WTC11 (cell line): ENCODE results near the gene CSNK1G3. TPM values are rescaled to one million over a fixed set of nuclear protein-coding genes. Genes with fewer than 3 reads are reported as not detected.

Experiments used
- ATAC-seq: fragments of 200-7000 bp; cut with Tn5 transposase; 2 replicates; pipeline ENCODE4 v1.10.0; 2021; ENCODE audit warnings: mild to moderate bottlenecking, moderate library complexity
- CTCF ChIA-PET: fragments of 300-600 bp; sonication (Branson Sonifier 250); formaldehyde crosslinking; loops from one replicate; lab custom pipeline; 2021; ENCODE audit warnings: antibody characterized with exemption; lab: Charles Lee
- POLR2A ChIA-PET: fragments of 350-600 bp; sonication (Branson Sonifier 250); formaldehyde crosslinking; loops from one replicate; lab custom pipeline; 2021; ENCODE audit warnings: antibody characterized with exemption; lab: Charles Lee
- DNase-seq: peaks from one replicate; pipeline ENCODE4 v3.0.0; 2021; ENCODE audit warnings: low spot score
- H3K27ac Mint-ChIP-seq: 2 replicates; pipeline ENCODE4 v1.8.0; 2021; ENCODE audit warnings: mixed read lengths
- H3K27me3 Mint-ChIP-seq: 2 replicates; pipeline ENCODE4 v1.8.0; 2021; ENCODE audit warnings: low read depth, mild to moderate bottlenecking, moderate library complexity, mixed read lengths
- H3K36me3 Mint-ChIP-seq: 2 replicates; pipeline ENCODE4 v1.8.0; 2021; ENCODE audit warnings: mixed read lengths
- H3K4me1 Mint-ChIP-seq: 2 replicates; pipeline ENCODE4 v1.8.0; 2022; ENCODE audit warnings: mixed read lengths
- H3K4me3 Mint-ChIP-seq: 2 replicates; pipeline ENCODE4 v1.8.0; 2021; ENCODE audit warnings: mild to moderate bottlenecking, moderate library complexity, mixed read lengths
- H3K9me3 Mint-ChIP-seq: 2 replicates; pipeline ENCODE4 v1.8.0; 2021; ENCODE audit warnings: mixed read lengths
- AR ChIP-seq: fragments of 250-450 bp; sonication (Bioruptor Pico); IDR thresholded peaks from 2 replicates; pipeline ENCODE4 v1.9.0; 2021; ENCODE audit warnings: mild to moderate bottlenecking
- ATF1 ChIP-seq: sonication (generic); formaldehyde crosslinking; IDR thresholded peaks from 2 replicates; pipeline ENCODE4 v1.8.1; 2023; ENCODE audit warnings: mild to moderate bottlenecking, moderate library complexity, missing genetic modification reagents
- CTCF ChIP-seq: fragments of 200-600 bp; IDR thresholded peaks from 2 replicates; pipeline ENCODE4 v1.8.0; 2022; ENCODE audit warnings: antibody characterized with exemption
- EMX1 ChIP-seq: fragments of 250-450 bp; sonication (Bioruptor Pico); IDR thresholded peaks from 2 replicates; pipeline ENCODE4 v1.8.0; 2021; ENCODE audit warnings: mild to moderate bottlenecking
- ESRRA ChIP-seq: sonication (generic); formaldehyde crosslinking; IDR thresholded peaks from 2 replicates; pipeline ENCODE4 v1.8.1; 2022; ENCODE audit warnings: mild to moderate bottlenecking, missing genetic modification reagents, borderline replicate concordance
- FOXJ3 ChIP-seq: sonication (generic); formaldehyde crosslinking; IDR thresholded peaks from 2 replicates; pipeline ENCODE4 v1.9.0; 2021; ENCODE audit warnings: missing genetic modification reagents, mild to moderate bottlenecking, borderline replicate concordance
- GRHL2 ChIP-seq: fragments of 250-450 bp; sonication (Bioruptor Pico); IDR thresholded peaks from 2 replicates; pipeline ENCODE4 v1.8.0; 2022; ENCODE audit warnings: mild to moderate bottlenecking, moderate library complexity; ENCODE audit not compliant: insufficient replicate concordance, severe bottlenecking
- HMGA2 ChIP-seq: fragments of 250-450 bp; sonication (Bioruptor Pico); IDR thresholded peaks from 2 replicates; pipeline ENCODE4 v1.4.0; 2021; ENCODE audit warnings: mild to moderate bottlenecking, moderate library complexity
- HMGXB4 ChIP-seq: sonication (generic); formaldehyde crosslinking; IDR thresholded peaks from 2 replicates; pipeline ENCODE4 v1.8.1; 2023; ENCODE audit warnings: mild to moderate bottlenecking, moderate library complexity, missing genetic modification reagents
- MYBL2 ChIP-seq: sonication (generic); formaldehyde crosslinking; IDR thresholded peaks from 2 replicates; pipeline ENCODE4 v1.8.1; 2023; ENCODE audit warnings: mild to moderate bottlenecking, moderate library complexity, missing genetic modification reagents
- RELA ChIP-seq: sonication (generic); formaldehyde crosslinking; IDR thresholded peaks from 2 replicates; pipeline ENCODE4 v1.8.1; 2022; ENCODE audit warnings: missing genetic modification reagents, mild to moderate bottlenecking, borderline replicate concordance
- TCF7 ChIP-seq: sonication (generic); formaldehyde crosslinking; IDR thresholded peaks from 2 replicates; pipeline ENCODE4 v1.8.0; 2022; ENCODE audit warnings: mild to moderate bottlenecking, low read depth, missing genetic modification reagents, moderate library complexity
- TEAD1 ChIP-seq: sonication (generic); formaldehyde crosslinking; IDR thresholded peaks from 2 replicates; pipeline ENCODE4 v1.8.0; 2022; ENCODE audit warnings: mild to moderate bottlenecking, missing genetic modification reagents
- TP53 ChIP-seq: sonication (generic); formaldehyde crosslinking; IDR thresholded peaks from 2 replicates; pipeline ENCODE4 v1.8.1; 2023; ENCODE audit warnings: mild to moderate bottlenecking, missing genetic modification reagents
- ZMAT4 ChIP-seq: fragments of 250-450 bp; sonication (Bioruptor Pico); IDR thresholded peaks from 2 replicates; pipeline ENCODE4 v1.9.0; 2021; ENCODE audit warnings: mild to moderate bottlenecking
- ZNF138 ChIP-seq: sonication (generic); formaldehyde crosslinking; conservative IDR thresholded peaks from 2 replicates; pipeline ENCODE4 v1.8.1; 2022; ENCODE audit warnings: mild to moderate bottlenecking, moderate library complexity, missing genetic modification reagents
- ZNF396 ChIP-seq: fragments of 250-450 bp; sonication (Bioruptor Pico); IDR thresholded peaks from 2 replicates; pipeline ENCODE4 v1.8.0; 2021; ENCODE audit warnings: mild to moderate bottlenecking, moderate library complexity, borderline replicate concordance
- total RNA-seq: library from RNA; stranded (reverse); gene quantifications from 3 replicates; pipeline ENCODE4 v1.2.3, GENCODE V29; 2021
- TF ChIP-seq, protein P1 (sequence below): fragments of 250-450 bp; sonication (Bioruptor Pico); IDR thresholded peaks from 2 replicates; pipeline ENCODE4 v2.1.2; 2022; ENCODE audit warnings: mild to moderate bottlenecking, moderate library complexity
- TF ChIP-seq, protein P2 (sequence below): sonication (generic); formaldehyde crosslinking; IDR thresholded peaks from 2 replicates; pipeline ENCODE4 v1.8.1; 2023; ENCODE audit warnings: mild to moderate bottlenecking, missing genetic modification reagents
- TF ChIP-seq, protein P3 (sequence below): sonication (generic); formaldehyde crosslinking; IDR thresholded peaks from 2 replicates; pipeline ENCODE4 v1.8.0; 2023; ENCODE audit warnings: missing genetic modification reagents, mild to moderate bottlenecking, borderline replicate concordance

CSNK1G3 gene
- total RNA-seq, 1 experiment from 2014 or later: 51.2 TPM

GRCh38 chr5:123659495-123659894 lies 147.5 kb downstream of the CSNK1G3 start:
- Mint-ChIP-seq H3K4me3 (no peak overlapping the region), H3K9me3 (peaks cover 31% of the 10 kb centered on the region), H3K4me1 (no peaks in the 10 kb centered on the region), H3K27me3 (no peaks in the 10 kb centered on the region), H3K27ac (no peak overlapping the region), H3K36me3 (peaks cover 8% of the 10 kb centered on the region)
- POLR2A ChIA-PET: no interaction called here
- TF ChIP-seq, protein P1, sequence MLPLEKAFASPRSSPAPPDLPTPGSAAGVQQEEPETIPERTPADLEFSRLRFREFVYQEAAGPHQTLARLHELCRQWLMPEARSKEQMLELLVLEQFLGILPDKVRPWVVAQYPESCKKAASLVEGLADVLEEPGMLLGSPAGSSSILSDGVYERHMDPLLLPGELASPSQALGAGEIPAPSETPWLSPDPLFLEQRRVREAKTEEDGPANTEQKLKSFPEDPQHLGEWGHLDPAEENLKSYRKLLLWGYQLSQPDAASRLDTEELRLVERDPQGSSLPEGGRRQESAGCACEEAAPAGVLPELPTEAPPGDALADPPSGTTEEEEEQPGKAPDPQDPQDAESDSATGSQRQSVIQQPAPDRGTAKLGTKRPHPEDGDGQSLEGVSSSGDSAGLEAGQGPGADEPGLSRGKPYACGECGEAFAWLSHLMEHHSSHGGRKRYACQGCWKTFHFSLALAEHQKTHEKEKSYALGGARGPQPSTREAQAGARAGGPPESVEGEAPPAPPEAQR (CRISPR knock-in tag): no peak
- TF ChIP-seq EMX1: no peak
- TF ChIP-seq ATF1 (CRISPR knock-in tag): no peak
- no peak for TF ChIP-seq MYBL2 (CRISPR knock-in tag)
- TF ChIP-seq, protein P2, sequence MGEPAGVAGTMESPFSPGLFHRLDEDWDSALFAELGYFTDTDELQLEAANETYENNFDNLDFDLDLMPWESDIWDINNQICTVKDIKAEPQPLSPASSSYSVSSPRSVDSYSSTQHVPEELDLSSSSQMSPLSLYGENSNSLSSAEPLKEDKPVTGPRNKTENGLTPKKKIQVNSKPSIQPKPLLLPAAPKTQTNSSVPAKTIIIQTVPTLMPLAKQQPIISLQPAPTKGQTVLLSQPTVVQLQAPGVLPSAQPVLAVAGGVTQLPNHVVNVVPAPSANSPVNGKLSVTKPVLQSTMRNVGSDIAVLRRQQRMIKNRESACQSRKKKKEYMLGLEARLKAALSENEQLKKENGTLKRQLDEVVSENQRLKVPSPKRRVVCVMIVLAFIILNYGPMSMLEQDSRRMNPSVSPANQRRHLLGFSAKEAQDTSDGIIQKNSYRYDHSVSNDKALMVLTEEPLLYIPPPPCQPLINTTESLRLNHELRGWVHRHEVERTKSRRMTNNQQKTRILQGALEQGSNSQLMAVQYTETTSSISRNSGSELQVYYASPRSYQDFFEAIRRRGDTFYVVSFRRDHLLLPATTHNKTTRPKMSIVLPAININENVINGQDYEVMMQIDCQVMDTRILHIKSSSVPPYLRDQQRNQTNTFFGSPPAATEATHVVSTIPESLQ (CRISPR knock-in tag): no peak
- TF ChIP-seq FOXJ3: no peak
- no peak for TF ChIP-seq ESRRA (CRISPR knock-in tag)
- no peak for TF ChIP-seq RELA (CRISPR knock-in tag)
- no peak for TF ChIP-seq TP53 (CRISPR knock-in tag)
- no peak for TF ChIP-seq TEAD1
- TF ChIP-seq GRHL2 (CRISPR knock-in tag): no peak
- TF ChIP-seq ZNF138 (CRISPR knock-in tag): no peak
- no peak for TF ChIP-seq AR (CRISPR knock-in tag)
- TF ChIP-seq HMGA2 (CRISPR knock-in tag): no peak
- no peak for TF ChIP-seq HMGXB4 (CRISPR knock-in tag)
- DNase-seq: no peak
- CTCF ChIA-PET: no interaction called here
- no peak for ATAC-seq

- Mint-ChIP-seq H3K9me3 (peaks cover 32% of the 10 kb centered on the region), H3K27ac (no peak overlapping the region), H3K36me3 (peaks cover 21% of the 10 kb centered on the region), H3K4me3 (no peak overlapping the region), H3K4me1 (no peaks in the 10 kb centered on the region), H3K27me3 (no peaks in the 10 kb centered on the region)
- POLR2A ChIA-PET: no interaction called here
- DNase-seq (no peak), ATAC-seq (no peak)
- CTCF ChIA-PET: no interaction called here
- TF ChIP-seq ZMAT4 (CRISPR knock-in tag) (no peak), CTCF (no peak), TCF7 (no peak), ZNF396 (CRISPR knock-in tag) (no peak)
- TF ChIP-seq, protein P3, sequence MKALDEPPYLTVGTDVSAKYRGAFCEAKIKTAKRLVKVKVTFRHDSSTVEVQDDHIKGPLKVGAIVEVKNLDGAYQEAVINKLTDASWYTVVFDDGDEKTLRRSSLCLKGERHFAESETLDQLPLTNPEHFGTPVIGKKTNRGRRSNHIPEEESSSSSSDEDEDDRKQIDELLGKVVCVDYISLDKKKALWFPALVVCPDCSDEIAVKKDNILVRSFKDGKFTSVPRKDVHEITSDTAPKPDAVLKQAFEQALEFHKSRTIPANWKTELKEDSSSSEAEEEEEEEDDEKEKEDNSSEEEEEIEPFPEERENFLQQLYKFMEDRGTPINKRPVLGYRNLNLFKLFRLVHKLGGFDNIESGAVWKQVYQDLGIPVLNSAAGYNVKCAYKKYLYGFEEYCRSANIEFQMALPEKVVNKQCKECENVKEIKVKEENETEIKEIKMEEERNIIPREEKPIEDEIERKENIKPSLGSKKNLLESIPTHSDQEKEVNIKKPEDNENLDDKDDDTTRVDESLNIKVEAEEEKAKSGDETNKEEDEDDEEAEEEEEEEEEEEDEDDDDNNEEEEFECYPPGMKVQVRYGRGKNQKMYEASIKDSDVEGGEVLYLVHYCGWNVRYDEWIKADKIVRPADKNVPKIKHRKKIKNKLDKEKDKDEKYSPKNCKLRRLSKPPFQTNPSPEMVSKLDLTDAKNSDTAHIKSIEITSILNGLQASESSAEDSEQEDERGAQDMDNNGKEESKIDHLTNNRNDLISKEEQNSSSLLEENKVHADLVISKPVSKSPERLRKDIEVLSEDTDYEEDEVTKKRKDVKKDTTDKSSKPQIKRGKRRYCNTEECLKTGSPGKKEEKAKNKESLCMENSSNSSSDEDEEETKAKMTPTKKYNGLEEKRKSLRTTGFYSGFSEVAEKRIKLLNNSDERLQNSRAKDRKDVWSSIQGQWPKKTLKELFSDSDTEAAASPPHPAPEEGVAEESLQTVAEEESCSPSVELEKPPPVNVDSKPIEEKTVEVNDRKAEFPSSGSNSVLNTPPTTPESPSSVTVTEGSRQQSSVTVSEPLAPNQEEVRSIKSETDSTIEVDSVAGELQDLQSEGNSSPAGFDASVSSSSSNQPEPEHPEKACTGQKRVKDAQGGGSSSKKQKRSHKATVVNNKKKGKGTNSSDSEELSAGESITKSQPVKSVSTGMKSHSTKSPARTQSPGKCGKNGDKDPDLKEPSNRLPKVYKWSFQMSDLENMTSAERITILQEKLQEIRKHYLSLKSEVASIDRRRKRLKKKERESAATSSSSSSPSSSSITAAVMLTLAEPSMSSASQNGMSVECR (CRISPR knock-in tag): no peak
Measured at GRCh38 chr5:123664961-123665360, 153.0 kb downstream of the CSNK1G3 start.
